Fibroblast of skin of right quadriceps (primary cell): ENCODE data around the gene FCHO2.
A peak's percentile ranks its signal among the peaks of the same experiment; 100 is the strongest.
"Not testable (repeated sequence)": the region's sequence is repeated elsewhere in the genome, so short reads cannot be mapped to it uniquely, and the experiment has no call there.

Experiments used
- DNase-seq: peaks from one replicate; pipeline ENCODE4 v3.0.0-alpha.2; 2013

The FCHO2 gene, protein sequence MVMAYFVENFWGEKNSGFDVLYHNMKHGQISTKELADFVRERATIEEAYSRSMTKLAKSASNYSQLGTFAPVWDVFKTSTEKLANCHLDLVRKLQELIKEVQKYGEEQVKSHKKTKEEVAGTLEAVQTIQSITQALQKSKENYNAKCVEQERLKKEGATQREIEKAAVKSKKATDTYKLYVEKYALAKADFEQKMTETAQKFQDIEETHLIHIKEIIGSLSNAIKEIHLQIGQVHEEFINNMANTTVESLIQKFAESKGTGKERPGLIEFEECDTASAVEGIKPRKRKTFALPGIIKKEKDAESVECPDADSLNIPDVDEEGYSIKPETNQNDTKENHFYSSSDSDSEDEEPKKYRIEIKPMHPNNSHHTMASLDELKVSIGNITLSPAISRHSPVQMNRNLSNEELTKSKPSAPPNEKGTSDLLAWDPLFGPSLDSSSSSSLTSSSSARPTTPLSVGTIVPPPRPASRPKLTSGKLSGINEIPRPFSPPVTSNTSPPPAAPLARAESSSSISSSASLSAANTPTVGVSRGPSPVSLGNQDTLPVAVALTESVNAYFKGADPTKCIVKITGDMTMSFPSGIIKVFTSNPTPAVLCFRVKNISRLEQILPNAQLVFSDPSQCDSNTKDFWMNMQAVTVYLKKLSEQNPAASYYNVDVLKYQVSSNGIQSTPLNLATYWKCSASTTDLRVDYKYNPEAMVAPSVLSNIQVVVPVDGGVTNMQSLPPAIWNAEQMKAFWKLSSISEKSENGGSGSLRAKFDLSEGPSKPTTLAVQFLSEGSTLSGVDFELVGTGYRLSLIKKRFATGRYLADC

GRCh38 chr5:72955768-72956323 is at the start of gene FCHO2:
Gene FCHO2 (plus strand): TSS chr5:72956041. CDS start chr5:72956097, 56 bp downstream.
- DNase-seq, result peak; percentile 96

- DNase-seq, result no peak
Observed at GRCh38 chr5:72906806-72907205, 49.0 kb upstream of the FCHO2 start.

DNA sequence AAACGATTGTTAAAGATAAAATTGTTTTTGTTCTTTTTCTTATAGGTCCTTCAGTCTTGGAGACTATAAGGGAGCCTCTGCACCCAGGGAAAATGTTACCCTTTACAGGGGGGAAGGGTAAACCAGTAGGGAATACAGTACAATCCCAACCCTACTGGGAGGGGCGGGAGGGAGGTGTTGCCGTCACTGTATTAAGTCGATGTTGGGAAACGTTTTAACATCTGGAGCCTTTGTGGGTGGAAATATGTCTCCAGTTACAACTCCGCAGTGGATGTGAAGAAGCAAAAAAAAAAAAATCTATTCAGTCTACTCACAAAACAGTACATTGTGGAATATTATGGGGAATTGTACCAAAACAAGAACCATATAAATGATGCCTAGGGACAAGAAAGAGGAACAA is 47.2 kb upstream of the FCHO2 start:
- DNase-seq, result peak; percentile 22

- DNase-seq, result no peak
Observed at GRCh38 chr5:72917371-72917776, 38.5 kb upstream of the FCHO2 start.

DNA sequence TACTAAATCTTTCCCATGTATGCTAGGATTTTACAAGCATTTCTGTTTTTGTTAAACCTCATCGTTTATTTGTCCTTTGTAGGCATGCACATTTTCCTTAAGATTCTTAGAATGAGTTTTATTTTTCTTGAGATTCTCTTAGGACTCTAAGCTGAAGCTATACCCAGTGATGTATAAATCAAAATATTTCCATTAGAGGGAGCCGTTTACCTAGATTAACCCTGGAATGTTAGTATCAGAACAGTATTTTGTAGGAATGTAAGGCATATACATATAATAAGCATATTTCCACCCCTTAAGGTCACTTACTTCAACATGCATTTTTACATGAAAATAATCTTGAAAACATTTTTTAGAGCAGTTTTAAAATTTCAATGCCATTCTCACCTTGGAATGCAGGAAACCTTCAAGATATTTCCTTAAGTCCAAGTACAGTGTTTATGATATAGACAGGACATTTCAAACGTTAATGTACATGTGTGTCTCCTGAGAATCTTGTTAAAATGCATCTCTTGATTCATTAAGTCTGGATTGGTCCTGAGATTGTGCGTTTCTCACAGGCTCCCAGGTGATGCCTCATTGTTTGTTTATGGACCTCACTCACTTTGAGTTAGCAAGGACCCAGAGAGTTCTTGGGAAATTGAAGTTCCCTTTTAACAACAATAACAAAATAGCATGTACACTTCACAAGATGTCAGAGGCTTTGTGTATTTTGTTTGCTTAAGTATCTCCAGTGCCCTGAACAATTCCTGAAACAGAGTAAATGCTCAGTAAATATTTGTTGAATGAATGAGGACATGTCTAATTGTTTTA is 34.9 kb upstream of the FCHO2 start:
- peak; percentile 53 for DNase-seq

- DNase-seq, result peak; percentile 10
Observed at GRCh38 chr5:72921886-72922285, 34.0 kb upstream of the FCHO2 start.

- DNase-seq, result no peak
Observed at GRCh38 chr5:72922422-72922821, 33.4 kb upstream of the FCHO2 start.

- no peak for DNase-seq
Observed at GRCh38 chr5:72925336-72926010, 30.4 kb upstream of the FCHO2 start.

DNA sequence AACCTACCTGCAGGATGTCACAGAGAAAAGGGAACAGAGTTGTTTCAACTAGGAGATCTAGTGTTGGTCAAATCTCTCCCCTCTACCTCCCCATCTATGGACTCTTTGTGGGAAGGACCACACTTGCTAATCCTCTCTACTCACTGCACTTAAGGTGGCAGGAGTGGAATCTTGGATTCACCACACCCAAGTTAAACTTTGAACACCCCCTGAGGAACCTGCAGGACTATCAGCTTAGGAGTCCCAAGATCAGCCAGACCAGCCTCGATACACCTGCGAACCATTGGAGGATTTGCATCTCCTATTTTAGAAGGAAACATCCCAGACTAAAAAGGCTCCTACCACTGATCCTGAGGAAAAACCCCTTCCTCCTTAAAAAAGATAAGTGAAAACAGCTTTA is 23.2 kb upstream of the FCHO2 start:
- not testable (repeated sequence) for DNase-seq

DNA sequence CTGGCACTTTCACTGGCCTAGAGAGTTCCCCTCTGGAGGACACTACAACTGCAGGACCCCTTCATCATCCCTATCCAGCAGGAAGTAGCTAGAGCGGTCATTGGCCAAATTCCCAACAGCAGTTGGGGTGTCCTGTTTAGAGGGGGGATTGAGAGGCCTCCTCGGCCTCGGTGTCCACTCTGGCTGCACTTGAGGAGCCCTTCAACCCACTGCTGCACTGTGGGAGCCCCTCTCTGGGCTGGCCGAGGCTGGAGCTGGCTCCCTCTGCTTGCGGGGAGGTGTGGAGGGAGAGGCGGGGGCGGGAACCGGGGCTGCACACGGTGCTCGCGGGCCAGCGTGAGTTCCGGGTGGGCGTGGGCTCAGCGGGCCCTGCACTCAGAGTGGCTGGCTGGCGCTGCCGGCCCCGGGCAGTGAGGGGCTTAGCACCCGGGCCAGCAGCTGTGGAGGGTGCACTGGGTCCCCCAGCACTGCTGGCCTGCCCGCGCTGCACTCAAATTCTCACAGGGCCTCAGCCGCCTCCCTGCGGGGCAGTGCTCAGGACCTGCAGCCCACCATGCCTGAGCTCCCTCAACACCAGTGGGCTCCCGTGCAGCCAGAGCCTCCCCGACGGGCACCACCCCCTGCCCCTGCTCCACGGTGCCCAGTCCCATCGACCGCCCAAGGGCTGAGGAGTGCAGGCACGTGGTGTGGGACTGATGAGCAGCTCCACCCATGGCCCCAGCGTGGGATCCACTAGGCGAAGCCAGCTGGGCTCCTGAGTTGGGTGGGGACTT is 20.7 kb upstream of the FCHO2 start:
- not testable (repeated sequence) for DNase-seq

DNA sequence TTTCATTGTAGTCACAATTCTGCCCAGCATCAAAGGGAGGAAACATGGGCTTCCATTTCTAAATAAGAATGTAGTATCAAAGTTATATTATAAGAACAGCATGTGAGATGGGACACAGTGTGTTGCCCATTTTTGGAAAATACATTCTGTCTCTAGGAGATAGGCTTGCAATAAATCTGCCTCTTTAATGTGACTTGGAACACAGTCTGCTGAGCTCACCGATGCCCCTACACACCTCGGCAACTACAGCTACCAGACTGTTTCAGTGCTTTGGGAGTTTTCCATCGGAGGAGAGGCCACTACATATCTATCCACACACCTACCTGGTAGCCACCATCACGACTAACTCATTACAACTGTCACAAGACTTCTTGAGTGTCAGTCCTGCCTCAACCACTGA is 18.9 kb upstream of the FCHO2 start:
- DNase-seq, result no peak

DNA sequence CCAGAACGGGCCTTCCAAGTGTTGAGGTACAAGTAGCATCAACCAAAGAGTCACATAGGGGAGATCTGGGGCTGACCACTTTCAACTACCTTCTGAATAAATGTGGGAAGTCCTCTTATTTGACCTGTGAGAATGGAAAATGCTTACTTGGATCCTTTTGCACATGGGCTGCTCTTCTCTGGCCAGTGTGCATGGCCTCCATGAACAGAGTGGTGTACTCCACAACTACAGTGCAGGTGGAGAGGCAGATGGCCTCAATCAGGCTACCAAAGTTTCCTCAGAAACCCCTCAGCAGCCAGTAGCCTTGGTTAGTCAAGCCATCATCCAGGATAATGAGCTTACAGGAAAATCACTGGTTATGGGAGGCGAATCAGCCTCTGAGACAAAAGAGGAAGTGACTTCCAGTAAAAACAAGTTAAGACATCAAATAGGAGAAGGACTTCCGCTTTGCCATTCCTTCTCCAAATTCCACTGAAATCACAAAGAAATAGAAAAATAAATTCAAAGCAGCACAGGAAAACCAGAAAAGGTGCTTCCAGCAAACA is 18.3 kb upstream of the FCHO2 start:
- no peak for DNase-seq

DNA sequence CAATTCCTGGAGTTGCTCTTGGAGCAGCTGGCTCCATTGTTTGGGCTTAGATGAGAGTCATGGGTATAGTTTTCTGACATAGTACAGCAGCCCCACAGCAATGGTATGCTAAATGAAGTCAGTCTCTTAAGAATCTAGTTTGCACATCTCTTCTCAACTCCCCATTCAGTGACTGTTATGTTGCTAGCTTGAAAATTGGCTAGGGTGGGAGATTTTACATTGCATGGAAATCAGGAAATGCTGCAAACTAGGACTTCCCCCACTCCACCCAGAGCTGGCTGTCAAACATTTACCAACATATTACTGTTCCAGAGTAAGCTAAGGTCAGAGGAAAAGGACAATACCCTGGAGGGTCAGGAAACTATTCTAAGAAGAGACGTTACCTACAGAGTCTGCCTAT is 17.6 kb upstream of the FCHO2 start:
- DNase-seq, result no peak

- DNase-seq, result no peak
Observed at GRCh38 chr5:72940082-72940481, 15.8 kb upstream of the FCHO2 start.

DNA sequence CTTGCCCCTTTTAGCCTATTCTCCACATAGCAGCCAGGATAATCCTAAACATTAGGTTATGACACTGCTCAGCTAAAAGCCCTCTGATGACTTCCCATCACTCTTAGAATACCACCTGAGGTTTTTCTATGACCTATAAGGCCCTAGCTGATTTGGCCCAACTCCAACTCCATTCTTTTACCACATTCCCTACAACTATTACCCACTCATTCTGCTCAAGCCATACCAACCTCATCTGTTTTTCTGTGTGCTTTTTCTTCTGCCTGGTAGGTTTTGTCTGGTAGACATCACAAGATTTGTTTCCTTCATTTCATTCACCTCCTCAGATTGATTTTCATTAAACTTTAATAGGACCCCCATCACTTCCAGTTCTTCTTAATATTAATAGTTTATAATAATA is 12.5 kb upstream of the FCHO2 start:
- no peak for DNase-seq

- no peak for DNase-seq
Observed at GRCh38 chr5:72947498-72947897, 8.3 kb upstream of the FCHO2 start.

DNA sequence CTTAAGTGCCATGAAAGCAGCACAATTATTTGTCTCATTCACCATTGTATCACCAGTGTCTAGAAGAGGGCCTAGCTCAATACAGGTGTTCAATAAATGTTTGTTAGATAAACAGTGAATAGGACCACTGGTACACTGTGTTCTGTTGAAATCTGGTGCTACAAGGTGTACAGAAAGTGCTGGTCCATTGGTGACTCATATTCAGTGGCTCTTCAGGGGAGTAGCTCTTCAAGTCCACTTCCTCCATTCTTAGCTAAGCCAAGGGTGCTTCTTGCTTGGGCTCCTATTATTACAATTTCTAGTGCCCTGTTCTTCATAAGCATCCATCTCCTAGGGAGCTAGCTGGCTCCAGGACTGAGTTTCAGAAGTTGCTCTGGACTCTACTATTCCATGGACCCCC is 6.4 kb upstream of the FCHO2 start:
- no peak for DNase-seq

- peak; percentile 79 for DNase-seq
Observed at GRCh38 chr5:72951671-72952468, 4.0 kb upstream of the FCHO2 start.

- DNase-seq, result no peak
Observed at GRCh38 chr5:72954389-72954788, 1.5 kb upstream of the FCHO2 start.

DNA sequence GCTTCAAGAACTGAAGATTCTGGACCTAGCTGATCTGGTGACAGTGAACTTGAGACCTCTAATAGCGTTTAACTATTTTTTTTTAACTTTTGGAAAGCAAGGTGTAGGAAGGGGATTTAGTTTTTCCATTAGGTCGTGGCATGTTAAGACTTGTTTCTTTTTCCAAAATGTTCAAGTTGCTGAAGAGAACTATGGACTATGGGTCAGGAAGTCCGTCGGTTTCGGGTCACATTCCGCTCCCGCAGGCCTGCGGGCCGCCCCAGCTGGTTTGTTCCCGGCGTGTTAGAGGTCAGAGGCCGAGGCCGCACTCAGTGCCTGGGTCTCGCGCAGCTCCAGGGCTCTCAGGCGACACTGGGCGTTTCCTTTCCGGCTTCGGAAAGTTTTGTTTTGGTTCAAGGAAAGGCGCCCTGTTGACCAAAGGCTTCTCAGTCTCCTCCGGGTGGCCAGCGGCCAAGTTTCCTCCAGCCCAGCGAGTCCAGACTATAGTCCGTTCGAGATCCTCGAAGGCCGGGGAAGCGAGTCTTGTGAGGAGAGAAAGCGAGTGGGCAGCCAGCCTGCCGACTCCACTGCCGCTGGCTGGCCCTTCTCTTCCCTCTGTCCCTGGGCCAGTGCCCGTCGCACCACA is 586 bp upstream of the FCHO2 start:
- no peak for DNase-seq
